Stimulated activated CD4-positive, alpha-beta T cell treated with anti-CD3 and anti-CD28 coated beads, Interleukin-4, amount 100 ng/mL, for 24 hours (primary cell): ENCODE results near the gene HSDL2.
"Not testable (repeated sequence)": the region's sequence is repeated elsewhere in the genome, so short reads cannot be mapped to it uniquely, and the experiment has no call there.

Experiments
- DNase-seq: peaks from one replicate; pipeline ENCODE4 v3.0.0-alpha.2; 2020

HSDL2 gene

GRCh38 chr9:112503170-112503569 is 123.3 kb downstream of the HSDL2 start:
- DNase-seq, result no peak

- DNase-seq, result no peak
Measured at GRCh38 chr9:112505086-112505485, 125.2 kb downstream of the HSDL2 start.

- no peak for DNase-seq
Measured at GRCh38 chr9:112505607-112506006, 125.7 kb downstream of the HSDL2 start.

- no peak for DNase-seq
Measured at GRCh38 chr9:112506571-112506970, 126.7 kb downstream of the HSDL2 start.

GRCh38 chr9:112507001-112507680 is 127.2 kb downstream of the HSDL2 start:
- DNase-seq, result no peak

- DNase-seq, result no peak
Measured at GRCh38 chr9:112508377-112508776, 128.5 kb downstream of the HSDL2 start.

GRCh38 chr9:112512377-112512776 is 132.5 kb downstream of the HSDL2 start:
- not testable (repeated sequence) for DNase-seq

GRCh38 chr9:112516769-112517168 is 136.9 kb downstream of the HSDL2 start:
- no peak for DNase-seq

GRCh38 chr9:112520069-112520468 is 140.2 kb downstream of the HSDL2 start:
- DNase-seq, result no peak

GRCh38 chr9:112520656-112521055 is 140.7 kb downstream of the HSDL2 start:
- no peak for DNase-seq
